NT2/D1 (cell line): Measurements from ENCODE around the gene CPNE1.

Source experiments
- YY1 ChIP-seq: IDR thresholded peaks from 2 replicates; pipeline ENCODE4 v1.6.1; 2011; ENCODE audit not compliant: insufficient read length, insufficient read depth
- ZNF274 ChIP-seq: IDR thresholded peaks from 2 replicates; pipeline ENCODE4 v1.6.1; 2011; ENCODE audit warnings: mild to moderate bottlenecking, low read depth, low read length

DNA sequence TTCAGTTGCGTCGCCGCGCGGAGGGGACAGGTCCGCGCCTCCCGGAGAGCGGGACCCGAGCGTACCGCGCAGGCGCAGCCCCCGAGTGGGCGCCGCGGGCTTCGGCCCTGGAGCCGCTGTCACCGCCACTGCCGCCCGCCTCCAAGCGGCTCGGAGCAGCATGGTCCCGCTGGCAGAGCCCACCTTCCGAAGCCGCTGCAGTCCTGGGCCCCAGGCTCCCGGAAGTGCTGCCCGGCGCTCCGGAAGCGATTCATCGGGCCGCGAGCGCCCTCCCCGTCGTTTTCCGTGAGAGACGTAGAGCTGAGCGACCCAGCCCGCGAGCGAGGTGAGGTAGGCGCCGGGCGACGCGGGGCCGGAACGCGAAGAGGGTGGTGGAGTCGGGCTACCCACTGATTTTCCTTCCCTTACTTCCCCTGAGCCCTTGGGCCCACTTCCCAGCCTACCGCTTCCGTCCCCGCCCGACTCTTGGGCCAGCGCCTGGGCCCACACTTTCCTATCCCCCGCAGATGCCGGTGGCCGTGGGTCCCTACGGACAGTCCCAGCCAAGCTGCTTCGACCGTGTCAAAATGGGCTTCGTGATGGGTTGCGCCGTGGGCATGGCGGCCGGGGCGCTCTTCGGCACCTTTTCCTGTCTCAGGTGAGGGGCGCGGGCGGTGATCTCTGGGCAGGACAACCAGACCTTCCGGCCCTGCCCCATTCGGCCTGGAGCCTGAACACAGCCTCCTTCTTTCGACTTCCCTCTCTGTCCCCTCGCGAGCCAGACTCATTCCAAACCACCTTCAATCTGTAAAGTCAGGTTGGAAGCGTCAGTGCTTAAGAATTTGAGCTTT is 34.6 kb upstream of the CPNE1 start, which contains the start of the genes NFS1 and ROMO1:
- TF ChIP-seq YY1 (no peak), ZNF274 (no peak)
